Spleen (tissue), 11 donors: ENCODE measurements around the gene NINJ1. TPM values are rescaled to one million over a fixed set of nuclear protein-coding genes. Genes with fewer than 3 reads are reported as not detected.
A peak's percentile ranks its signal among the peaks of the same experiment; 100 is the strongest.
"Not testable (repeated sequence)": the region's sequence is repeated elsewhere in the genome, so short reads cannot be mapped to it uniquely, and the experiment has no call there.

Experiments
- DNase-seq: peaks from one replicate; pipeline ENCODE4 v3.0.0-alpha.2; 2020
- H3K27ac ChIP-seq, 8 donors: fragments of 200-600 bp; sonication (generic) in 7 of 8; 1 replicate in 4 of 8; 2 replicates in 4 of 8; pipeline versions ENCODE4 v1.5.0 to v1.8.0; 2016 to 2021; ENCODE audit warnings: inconsistent platforms in 4 of 8, mild to moderate bottlenecking in 4 of 8, moderate library complexity in 1 of 8
- H3K27me3 ChIP-seq, 7 donors: fragments of 200-600 bp; sonication (generic) in 6 of 7; replicated peaks in 1 of 7; 1 replicate in 4 of 7; 2 replicates in 3 of 7; pipeline versions ENCODE4 v1.5.0 to v1.8.0; 2016 to 2021; ENCODE audit warnings: inconsistent platforms in 3 of 7, mild to moderate bottlenecking in 1 of 7
- H3K36me3 ChIP-seq, 6 donors: fragments of 200-600 bp; sonication (generic) in 5 of 6; 1 replicate in 4 of 6; 2 replicates in 2 of 6; pipeline versions ENCODE4 v1.5.0 to v1.8.0; 2016 to 2021; ENCODE audit warnings: inconsistent platforms in 2 of 6
- H3K4me1 ChIP-seq, 6 donors: fragments of 200-600 bp; sonication (generic) in 5 of 6; 1 replicate in 3 of 6; 2 replicates in 3 of 6; pipeline versions ENCODE4 v1.5.0 to v1.8.0; 2016 to 2021; ENCODE audit warnings: inconsistent platforms in 3 of 6
- H3K4me3 ChIP-seq, 8 donors: fragments of 200-600 bp; sonication (generic) in 7 of 8; 1 replicate in 4 of 8; 2 replicates in 4 of 8; pipeline versions ENCODE4 v1.5.0 to v1.8.0; 2016 to 2021; ENCODE audit warnings: inconsistent platforms in 4 of 8, mild to moderate bottlenecking in 4 of 8, moderate library complexity in 2 of 8
- H3K9me3 ChIP-seq, 8 donors: fragments of 200-600 bp; sonication (generic) in 7 of 8; 1 replicate in 4 of 8; 2 replicates in 4 of 8; pipeline versions ENCODE4 v1.5.0 to v1.8.0; 2016 to 2021; ENCODE audit warnings: inconsistent platforms in 4 of 8
- POLR2A ChIP-seq, 3 donors: fragments of 450-650 bp; IDR thresholded peaks; one replicate each; pipeline ENCODE4 v1.5.1; 2017; ENCODE audit warnings: antibody characterized with exemption in 3 of 3, mild to moderate bottlenecking in 1 of 3
- POLR2AphosphoS5 ChIP-seq, 3 donors: sonication (generic); formaldehyde crosslinking; IDR thresholded peaks; one replicate each; pipeline ENCODE4 v1.5.1; 2017; ENCODE audit warnings: antibody characterized with exemption in 3 of 3
- WGBS, 5 donors: extraction: QIAGEN DNeasy Blood & Tissue Kit in 3 of 5; methylation state at CpG; one replicate each; pipeline versions ENCODE4 v1.1.5 to v1.1.7; 2013 to 2018; 5-methylcytosine and 5-hydroxymethylcytosine counted together
- intact Hi-C: fragments of 100-400 bp; cut with DNase I; formaldehyde crosslinking; loops from one replicate; pipeline ENCODE4 v1.15.0; 2023; ENCODE audit warnings: low total_unique reads
- polyA plus RNA-seq, 3 donors: library from polyadenylated mRNA; stranded (reverse); fragments of 200-250 nt; gene quantifications; one replicate each; pipeline ENCODE4 v1.2.1, GENCODE V29; 2013
- total RNA-seq, 7 donors: library from RNA; depleted of rRNA in 3 of 7; stranded (reverse); fragments of >200 nt in 3 of 7; fragmentation: NEBNext Ultra II Directional in 4 of 7; extraction: Animal tissue kit (Norgen Biotek cat#: 25700) in 4 of 7; gene quantifications; one replicate each; pipeline versions ENCODE4 v1.1.0 to v1.2.1, GENCODE V29; 2016 to 2021
- TF ChIP-seq, protein P1 (sequence below), 11 experiments: fragments of 200-600 bp in 7 of 11; fragments of 450-650 bp in 4 of 11; sonication (generic) in 4 of 11; IDR thresholded peaks in 8 of 11; conservative IDR thresholded peaks in 3 of 11; 1 replicate in 7 of 11; 2 replicates in 4 of 11; pipeline versions ENCODE4 v1.4.0 to v1.8.0; 2016 to 2021; ENCODE audit warnings: antibody characterized with exemption in 11 of 11, inconsistent platforms in 4 of 11, mild to moderate bottlenecking in 1 of 11
- donor health status: healthy with polysubstance abuse.
- donor health status: DM: no; HTN: no; CAD: no; lungs with moderate emphysema.
- donor health status: DM: no; HTN: no; CAD: no.
- donor health status: Bipolar disorder and iron deficiency.
- donor health status: healthy.
- donor health status: DM: no; HTN: no; CAD: no.
- donor health status: DM: yes; HTN: yes; CAD: no.

Gene NINJ1
- total and polyA plus RNA-seq, 10 donors = 26.5 to 142 (median 104) TPM

DNA sequence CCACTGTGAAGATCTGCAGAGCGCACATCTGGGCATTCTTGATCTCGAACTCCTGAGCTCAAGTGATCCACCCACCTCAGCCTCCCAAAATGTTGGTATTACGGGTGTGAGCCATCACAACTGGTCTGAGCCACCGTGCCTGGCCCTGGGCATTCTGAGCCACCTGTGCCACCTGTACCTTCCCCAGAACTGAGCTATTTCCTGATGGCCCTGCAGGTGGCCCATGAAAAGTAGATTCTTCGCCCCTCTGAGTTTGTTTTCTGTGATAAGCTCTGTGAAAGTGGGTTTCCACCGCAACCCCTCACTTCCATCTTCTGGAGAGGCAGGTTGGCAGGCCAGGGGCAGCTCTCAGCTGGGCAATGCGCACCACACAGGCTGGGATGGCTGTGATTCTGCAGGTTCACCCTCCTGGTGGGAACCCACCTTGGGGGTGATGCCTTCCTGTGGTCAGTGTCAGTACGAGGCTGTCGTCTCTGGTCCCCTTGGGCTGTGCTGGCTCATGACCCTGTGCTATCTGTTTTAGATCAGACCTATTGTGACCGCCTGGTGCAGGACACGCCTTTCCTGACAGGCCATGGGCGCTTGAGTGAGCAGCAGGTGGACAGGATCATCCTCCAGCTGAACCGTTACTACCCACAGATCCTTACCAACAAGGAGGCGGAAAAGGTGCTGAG lies 26.8 kb downstream of the NINJ1 start:
- DNase-seq = peak; percentile 60
- TF ChIP-seq, protein P1, sequence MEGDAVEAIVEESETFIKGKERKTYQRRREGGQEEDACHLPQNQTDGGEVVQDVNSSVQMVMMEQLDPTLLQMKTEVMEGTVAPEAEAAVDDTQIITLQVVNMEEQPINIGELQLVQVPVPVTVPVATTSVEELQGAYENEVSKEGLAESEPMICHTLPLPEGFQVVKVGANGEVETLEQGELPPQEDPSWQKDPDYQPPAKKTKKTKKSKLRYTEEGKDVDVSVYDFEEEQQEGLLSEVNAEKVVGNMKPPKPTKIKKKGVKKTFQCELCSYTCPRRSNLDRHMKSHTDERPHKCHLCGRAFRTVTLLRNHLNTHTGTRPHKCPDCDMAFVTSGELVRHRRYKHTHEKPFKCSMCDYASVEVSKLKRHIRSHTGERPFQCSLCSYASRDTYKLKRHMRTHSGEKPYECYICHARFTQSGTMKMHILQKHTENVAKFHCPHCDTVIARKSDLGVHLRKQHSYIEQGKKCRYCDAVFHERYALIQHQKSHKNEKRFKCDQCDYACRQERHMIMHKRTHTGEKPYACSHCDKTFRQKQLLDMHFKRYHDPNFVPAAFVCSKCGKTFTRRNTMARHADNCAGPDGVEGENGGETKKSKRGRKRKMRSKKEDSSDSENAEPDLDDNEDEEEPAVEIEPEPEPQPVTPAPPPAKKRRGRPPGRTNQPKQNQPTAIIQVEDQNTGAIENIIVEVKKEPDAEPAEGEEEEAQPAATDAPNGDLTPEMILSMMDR (IDR thresholded peaks at IDR 0.05 in 8 of 11, conservative IDR thresholded peaks at IDR 0.05 in 3 of 11) = no peak
- TF ChIP-seq POLR2AphosphoS5 (IDR thresholded peaks at IDR 0.05) = no peak
- no peak for TF ChIP-seq POLR2A (IDR thresholded peaks at IDR 0.05)
- 80 to 89% (median 86%) methylated on average over 14 of the region's 14 CpGs for WGBS, 5 donors
- Histone ChIP-seq H3K4me1 (peaks cover 11 to 74% (median 43%) of the 10 kb centered on the region in 6 donors), H3K27ac (no peak overlapping the region), H3K9me3 (peaks cover 0 to 14% (median 10%) of the 10 kb centered on the region in 8 donors), H3K4me3 (no peak overlapping the region), H3K27me3 (no peaks in the 10 kb centered on the region), H3K36me3 (peaks cover 0 to 52% (median 19%) of the 10 kb centered on the region in 6 donors)
- intact Hi-C loops = loop anchor here (5.0 kb wide), 1 partner anchor 195 kb away; no protein-coding TSS in a partner anchor

DNA sequence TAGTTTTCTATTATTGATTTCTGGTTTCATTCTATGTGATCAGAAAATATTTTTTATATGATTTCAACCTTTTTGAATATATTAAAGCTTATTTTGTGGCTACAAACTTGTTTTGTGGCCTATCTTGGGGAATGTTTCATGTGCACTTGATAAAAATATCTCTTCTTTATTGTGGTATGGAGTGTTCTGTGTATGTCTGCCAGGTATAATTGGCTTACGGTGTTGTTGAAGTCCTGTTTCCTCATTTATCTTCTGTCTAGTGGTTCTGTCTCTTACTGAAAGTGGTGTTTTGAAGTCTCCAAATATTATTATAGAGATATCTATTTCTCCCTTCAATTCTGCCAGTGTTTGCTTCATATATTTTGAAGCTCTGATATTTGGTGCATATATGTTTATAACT lies 28.4 kb downstream of the NINJ1 start:
- H3K4me3 ChIP-seq = no peak overlapping the region
- H3K36me3 ChIP-seq = peaks cover 0 to 35% (median 14%) of the 10 kb centered on the region in 6 donors
- peaks cover 0 to 14% (median 10%) of the 10 kb centered on the region in 8 donors for H3K9me3 ChIP-seq
- H3K27me3 ChIP-seq = no peaks in the 10 kb centered on the region
- intact Hi-C loops = loop anchor here (5.0 kb wide), 1 partner anchor 197 kb away; no protein-coding TSS in a partner anchor
- peaks cover 11 to 72% (median 35%) of the 10 kb centered on the region in 6 donors for H3K4me1 ChIP-seq
- 44 to 80% (median 63%) methylated on average over 1 of the region's 1 CpG for WGBS, 5 donors
- H3K27ac ChIP-seq = no peak overlapping the region
- TF ChIP-seq, protein P1 (IDR thresholded peaks at IDR 0.05 in 8 of 11, conservative IDR thresholded peaks at IDR 0.05 in 3 of 11) = no peak
- TF ChIP-seq POLR2AphosphoS5 (IDR thresholded peaks at IDR 0.05) (no peak), POLR2A (IDR thresholded peaks at IDR 0.05) (no peak)
- no peak for DNase-seq

DNA sequence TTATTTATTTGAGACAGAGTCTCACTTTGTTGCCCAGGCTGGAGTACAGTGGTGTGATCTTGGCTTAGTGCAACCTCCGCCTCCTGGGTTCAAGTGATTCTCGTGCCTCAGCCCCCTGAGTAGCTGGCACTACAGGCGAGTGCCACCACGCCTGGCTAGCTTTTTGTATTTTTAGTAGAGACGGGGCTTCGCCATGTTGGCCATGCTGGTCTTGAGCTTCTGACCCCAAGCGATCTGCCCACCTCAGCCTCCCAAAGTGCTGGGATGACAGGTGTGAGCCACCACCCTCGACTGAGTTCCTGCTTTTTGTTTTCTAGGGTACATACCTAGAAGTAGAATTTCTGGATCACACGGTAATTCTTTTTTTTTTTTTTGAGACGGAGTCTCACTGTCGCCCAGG lies 33.0 kb downstream of the NINJ1 start:
- peak; percentile 41 for DNase-seq
- Histone ChIP-seq H3K4me1 (peaks cover 34 to 71% (median 47%) of the 10 kb centered on the region in 6 donors), H3K27ac (peak overlapping the region in 2 of 8 donors; percentile 98 to 99), H3K36me3 (peaks cover 0 to 11% (median 0%) of the 10 kb centered on the region in 6 donors), H3K9me3 (peaks cover 0 to 14% (median 10%) of the 10 kb centered on the region in 8 donors)
- H3K4me3 ChIP-seq, intact Hi-C loops, H3K27me3 ChIP-seq: not testable (repeated sequence)
- 89 to 98% (median 96%) methylated on average over 11 of the region's 11 CpGs for WGBS, 5 donors

DNA sequence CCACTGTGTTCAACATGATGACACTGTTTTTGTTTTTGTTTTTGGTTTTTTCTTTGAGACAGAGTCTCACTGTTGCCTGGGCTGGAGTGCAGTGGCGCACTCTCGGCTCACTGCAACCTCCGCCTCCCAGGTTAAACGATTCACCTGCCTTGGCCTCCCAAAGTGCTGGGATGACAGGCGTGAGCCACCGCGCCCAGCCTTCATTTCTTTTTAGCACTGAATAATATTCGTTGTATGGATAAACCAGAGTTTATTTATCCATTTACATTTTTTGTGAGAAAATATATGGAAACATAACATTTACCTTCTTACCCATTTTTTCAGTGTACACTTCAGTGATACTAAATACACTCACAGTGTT lies 33.8 kb downstream of the NINJ1 start:
- DNase-seq = peak; percentile 55
- 92 to 97% (median 96%) methylated on average over 8 of the region's 8 CpGs for WGBS, 5 donors

More for the DNA sequence above, 33.8 kb downstream of the NINJ1 start:
- H3K27ac ChIP-seq = peak overlapping the region in 5 of 8 donors; percentile 93 to 99 (median 98)
- H3K9me3 ChIP-seq = peaks cover 0 to 14% (median 10%) of the 10 kb centered on the region in 8 donors
- intact Hi-C loops = no loop called here
- no peak overlapping the region for H3K4me3 ChIP-seq
- peaks cover 34 to 66% (median 47%) of the 10 kb centered on the region in 6 donors for H3K4me1 ChIP-seq
- H3K27me3 ChIP-seq = no peaks in the 10 kb centered on the region
- TF ChIP-seq, protein P1 (IDR thresholded peaks at IDR 0.05 in 8 of 11, conservative IDR thresholded peaks at IDR 0.05 in 3 of 11) = no peak
- TF ChIP-seq POLR2A (IDR thresholded peaks at IDR 0.05) = no peak
- TF ChIP-seq POLR2AphosphoS5 (IDR thresholded peaks at IDR 0.05) = no peak
- peaks cover 0 to 11% (median 0%) of the 10 kb centered on the region in 6 donors for H3K36me3 ChIP-seq
